ENCODE data around the gene ETV6. TPM values are rescaled to one million over a fixed set of nuclear protein-coding genes. Genes with fewer than 3 reads are reported as not detected.

The ETV6 gene
- total and polyA plus RNA-seq, 9 of the 15 experiments (the other 6 are each of a cell fraction or from before 2014, with no cell fraction given): 0.81 to 12.7 (median 4.1) TPM

DNA sequence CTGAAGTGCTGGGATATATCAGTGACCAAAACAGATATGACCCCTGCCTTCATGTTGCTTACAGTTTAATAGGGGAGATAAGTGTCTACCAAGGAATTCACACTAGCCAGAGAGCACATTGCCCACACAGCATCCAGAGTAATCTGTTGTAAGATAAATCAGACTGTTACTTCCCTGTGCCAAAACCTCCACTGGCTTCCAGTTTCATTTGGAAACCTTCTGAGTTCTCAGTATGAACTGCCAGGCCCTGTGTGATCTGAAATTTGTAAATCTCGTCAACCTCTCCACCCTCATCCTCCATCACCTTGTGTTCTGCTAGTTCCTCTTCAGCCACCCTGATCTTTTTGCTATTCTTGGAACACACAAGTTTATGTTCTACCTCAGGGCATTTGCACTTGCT, 154.7 kb downstream of the ETV6 start:
- CTCF ChIA-PET (ENCODE audit: low intra/inter-chr PET ratio): no interaction called here
- peaks cover 0 to 11% of the 10 kb centered on the region in 2 experiments; a peak in 3 of 5 replicates for H3K4me1 ChIP-seq (replicated peaks in 1 of 2; ENCODE audit: control insufficient read depth in 2 of 2, insufficient read depth in 2 of 2, low read length in 2 of 2)
- H3K9ac ChIP-seq (ENCODE audit: insufficient read depth in 1 of 2, low read depth in 2 of 2, low read length in 2 of 2): no peak overlapping the region
- H3K9me1 ChIP-seq (ENCODE audit: control insufficient read depth, insufficient read depth, low read length): no peaks in the 10 kb centered on the region
- no peaks in the 10 kb centered on the region for H4K20me1 ChIP-seq (replicated peaks; ENCODE audit: control insufficient read depth, insufficient read depth, low read length)
- no peaks in the 10 kb centered on the region for H3K79me2 ChIP-seq (ENCODE audit: control insufficient read depth, insufficient read depth, low read length)
- 75% methylated on average over 1 of the region's 1 CpG for WGBS (ENCODE audit: insufficient coverage, low coverage, missing lambda C conversion rate)
- POLR2A ChIA-PET: no interaction called here
- in situ Hi-C loops (cut with MboI): no loop called here
- FAIRE-seq: no peak
- H3K9me3 ChIP-seq (replicated peaks; ENCODE audit: control insufficient read depth, insufficient read depth, low read depth, low read length): no peaks in the 10 kb centered on the region
- no peaks in the 10 kb centered on the region for H3K36me3 ChIP-seq (ENCODE audit: control insufficient read depth, insufficient read depth, low read length)
- no peak overlapping the region for H3K4me2 ChIP-seq (ENCODE audit: insufficient read depth, low read length)
- BruUV-seq (replicated peaks): no TSS peak
- intact Hi-C loops (cut with micrococcal nuclease): no loop called here
- TF ChIP-seq FOXJ2 (tag; IDR thresholded peaks at IDR 0.05): no peak
- TF ChIP-seq HES1 (IDR thresholded peaks at IDR 0.05; ENCODE audit: low read depth): no peak
- TF ChIP-seq SMAD3 (CRISPR knock-in tag; conservative IDR thresholded peaks at IDR 0.05): no peak
- no peak for TF ChIP-seq RCOR1 (IDR thresholded peaks at IDR 0.05; ENCODE audit: borderline replicate concordance in 1 of 2, low read depth in 2 of 2, low read length in 2 of 2)
- TF ChIP-seq CHCHD3 (CRISPR knock-in tag; IDR thresholded peaks at IDR 0.05): no peak
- TF ChIP-seq ZKSCAN3 (CRISPR knock-in tag; IDR thresholded peaks at IDR 0.05): no peak
- TF ChIP-seq POLR2A (conservative IDR thresholded peaks at IDR 0.05): no peak
- TF ChIP-seq ZNF354B (CRISPR knock-in tag; IDR thresholded peaks at IDR 0.05): no peak
- DNase-seq (ENCODE audit: extremely low read depth in 1 of 4, low spot score in 3 of 4): no peak
- H3K27ac ChIP-seq (ENCODE audit: extremely low read depth, low read depth, low read length): no peak overlapping the region
- no peaks in the 10 kb centered on the region for H3K27me3 ChIP-seq (ENCODE audit: control insufficient read depth in 2 of 2, insufficient read depth in 2 of 2, low read length in 2 of 2)
- no peak overlapping the region for H2AFZ ChIP-seq (ENCODE audit: low read depth, low read length)
- no peak for ATAC-seq
- no peak overlapping the region for H3K4me3 ChIP-seq

- intact Hi-C loops (cut with micrococcal nuclease): no loop called here
- H3K79me2 ChIP-seq (ENCODE audit: control insufficient read depth, insufficient read depth, low read length): no peaks in the 10 kb centered on the region
- FAIRE-seq (no peak), ATAC-seq (no peak), DNase-seq (ENCODE audit: extremely low read depth in 1 of 4, low spot score in 3 of 4) (no peak)
- ChIA-PET POLR2A (no interaction called here), CTCF (ENCODE audit: low intra/inter-chr PET ratio) (no interaction called here)
- H4K20me1 ChIP-seq (replicated peaks; ENCODE audit: control insufficient read depth, insufficient read depth, low read length): no peaks in the 10 kb centered on the region
- H3K4me3 ChIP-seq: no peak overlapping the region
- no peak overlapping the region for H2AFZ ChIP-seq (ENCODE audit: low read depth, low read length)
- no peak overlapping the region for H3K4me2 ChIP-seq (ENCODE audit: insufficient read depth, low read length)
- no peaks in the 10 kb centered on the region for H3K9me3 ChIP-seq (replicated peaks; ENCODE audit: control insufficient read depth, insufficient read depth, low read depth, low read length)
- no peaks in the 10 kb centered on the region for H3K27me3 ChIP-seq (ENCODE audit: control insufficient read depth in 2 of 2, insufficient read depth in 2 of 2, low read length in 2 of 2)
- in situ Hi-C loops (cut with MboI): no loop called here
- H3K4me1 ChIP-seq (replicated peaks in 1 of 2; ENCODE audit: control insufficient read depth in 2 of 2, insufficient read depth in 2 of 2, low read length in 2 of 2): peaks cover 0 to 2% of the 10 kb centered on the region in 2 experiments; a peak in 2 of 5 replicates
- WGBS (ENCODE audit: insufficient coverage, low coverage, missing lambda C conversion rate): 25% methylated on average over 3 of the region's 3 CpGs
- no peak overlapping the region for H3K9ac ChIP-seq (ENCODE audit: insufficient read depth in 1 of 2, low read depth in 2 of 2, low read length in 2 of 2)
- no peak overlapping the region for H3K27ac ChIP-seq (ENCODE audit: extremely low read depth, low read depth, low read length)
- no TSS peak for BruUV-seq (replicated peaks)
- H3K36me3 ChIP-seq (ENCODE audit: control insufficient read depth, insufficient read depth, low read length): no peaks in the 10 kb centered on the region
- H3K9me1 ChIP-seq (ENCODE audit: control insufficient read depth, insufficient read depth, low read length): no peaks in the 10 kb centered on the region
- TF ChIP-seq ZNF395 (CRISPR knock-in tag; IDR thresholded peaks at IDR 0.05): no peak
- no peak for TF ChIP-seq PATZ1 (CRISPR knock-in tag; IDR thresholded peaks at IDR 0.05; ENCODE audit: borderline replicate concordance)
- no peak for TF ChIP-seq BRF1 (IDR thresholded peaks at IDR 0.05; ENCODE audit: borderline replicate concordance, extremely low read depth, insufficient read length)
- no peak for TF ChIP-seq BHLHE40 (IDR thresholded peaks at IDR 0.05; ENCODE audit: low read length)
- TF ChIP-seq PRPF4 (IDR thresholded peaks at IDR 0.05; ENCODE audit: insufficient read depth, low read depth, low read length, poor library complexity, severe bottlenecking): no peak
These were observed 155.6 kb downstream of the ETV6 start for GRCh38 chr12:11805043-11805442.
